Thymus (tissue), 11 donors: ENCODE data around the gene LRCH1. TPM values are rescaled to one million over a fixed set of nuclear protein-coding genes. Genes with fewer than 3 reads are reported as not detected.

ENCODE experiments used
- DNase-seq, 9 donors: peaks; one replicate each; pipeline ENCODE4 v3.0.0-alpha.2; 2013; ENCODE audit warnings: low spot score in 9 of 9, low read depth in 6 of 9, missing footprints in 1 of 9
- H3K27ac ChIP-seq, 2 donors: one replicate each; pipeline ENCODE4 v1.5.1; 2013; ENCODE audit warnings: control low read depth in 1 of 2, low read depth in 1 of 2, low read length in 1 of 2, mild to moderate bottlenecking in 1 of 2, moderate library complexity in 1 of 2
- H3K27me3 ChIP-seq, 2 donors: one replicate each; pipeline ENCODE4 v1.5.1; 2013; ENCODE audit warnings: low read length in 1 of 2; ENCODE audit not compliant: control insufficient read depth in 2 of 2, insufficient read depth in 1 of 2
- H3K36me3 ChIP-seq, 2 donors: one replicate each; pipeline ENCODE4 v1.5.1; 2013; ENCODE audit warnings: low read length in 1 of 2, mild to moderate bottlenecking in 1 of 2, moderate library complexity in 1 of 2; ENCODE audit not compliant: control insufficient read depth in 2 of 2, insufficient read depth in 2 of 2
- H3K4me1 ChIP-seq, 2 donors: one replicate each; pipeline ENCODE4 v1.5.1; 2013; ENCODE audit warnings: low read length in 2 of 2; ENCODE audit not compliant: control insufficient read depth in 2 of 2, insufficient read depth in 2 of 2
- H3K4me3 ChIP-seq, 2 donors: one replicate each; pipeline ENCODE4 v1.5.1; 2013; ENCODE audit warnings: low read length in 2 of 2, control low read depth in 1 of 2, mild to moderate bottlenecking in 1 of 2
- H3K9me3 ChIP-seq, 2 donors: one replicate each; pipeline ENCODE4 v1.5.1; 2013; ENCODE audit warnings: low read length in 1 of 2, mild to moderate bottlenecking in 1 of 2; ENCODE audit not compliant: control insufficient read depth in 2 of 2, insufficient read depth in 1 of 2
- WGBS: extraction: QIAGEN DNeasy Blood & Tissue Kit; methylation state at CpG from one replicate; pipeline ENCODE4 v1.1.7; 2013; 5-methylcytosine and 5-hydroxymethylcytosine counted together
- polyA plus RNA-seq: library from polyadenylated mRNA; stranded (reverse); fragments of 200-250 nt; gene quantifications from one replicate; pipeline ENCODE4 v1.2.3, GENCODE V29; 2013
- total RNA-seq: library from RNA; stranded (reverse); fragments of 120-200 nt; gene quantifications from one replicate; pipeline ENCODE4 v1.2.4, GENCODE V29; 2013
- donor health status: healthy.

Gene LRCH1
- total and polyA plus RNA-seq, 2 donors, result 9.1 to 13.7 TPM

GRCh38 chr13:46649816-46650215 is 96.8 kb downstream of the LRCH1 start:
- Histone ChIP-seq H3K9me3 (no peaks in the 10 kb centered on the region), H3K27ac (no peak overlapping the region), H3K27me3 (no peaks in the 10 kb centered on the region), H3K36me3 (peaks cover 6 to 7% of the 10 kb centered on the region in 2 donors), H3K4me1 (peaks cover 0 to 6% of the 10 kb centered on the region in 2 donors), H3K4me3 (no peak overlapping the region)
- WGBS, result 100% methylated on average over 1 of the region's 1 CpG
- no peak for DNase-seq

- peaks cover 0 to 5% of the 10 kb centered on the region in 2 donors for H3K4me1 ChIP-seq
- no peak overlapping the region for H3K4me3 ChIP-seq
- WGBS, result 97% methylated on average over 1 of the region's 1 CpG
- H3K27me3 ChIP-seq, result no peaks in the 10 kb centered on the region
- H3K27ac ChIP-seq, result peak overlapping the region; percentile 18 to 67
- DNase-seq, result no peak
- no peaks in the 10 kb centered on the region for H3K9me3 ChIP-seq
- peaks cover 6 to 7% of the 10 kb centered on the region in 2 donors for H3K36me3 ChIP-seq
Measured at GRCh38 chr13:46654951-46655350, 102.0 kb downstream of the LRCH1 start.

- Histone ChIP-seq H3K36me3 (peaks cover 6 to 7% of the 10 kb centered on the region in 2 donors), H3K4me1 (peaks cover 0 to 5% of the 10 kb centered on the region in 2 donors), H3K27ac (peak overlapping the region; percentile 67 to 73), H3K9me3 (no peaks in the 10 kb centered on the region), H3K4me3 (no peak overlapping the region), H3K27me3 (no peaks in the 10 kb centered on the region)
- WGBS, result 37% methylated on average over 8 of the region's 8 CpGs
- no peak for DNase-seq
Measured at GRCh38 chr13:46655377-46656180, 102.6 kb downstream of the LRCH1 start.

DNA sequence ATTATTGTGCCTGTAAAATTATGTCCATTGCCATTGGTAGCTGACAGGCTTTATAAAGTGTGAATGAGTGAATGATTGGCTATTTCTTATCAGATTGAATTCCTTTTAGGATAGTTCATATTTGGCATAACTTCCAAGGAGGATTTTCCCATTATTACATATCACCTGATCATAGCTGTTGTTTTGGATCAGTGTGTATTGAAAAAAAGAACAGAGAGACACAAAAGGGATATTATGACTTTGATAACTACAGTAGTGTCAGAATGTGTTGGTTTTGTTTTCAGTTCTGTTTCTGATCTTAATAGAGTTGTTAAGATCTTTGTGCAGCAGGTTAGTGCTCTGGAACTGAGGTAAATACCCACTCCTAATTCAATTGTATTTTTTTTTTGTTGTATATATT is 103.8 kb downstream of the LRCH1 start:
- Histone ChIP-seq H3K4me3 (no peak overlapping the region), H3K4me1 (peaks cover 0 to 5% of the 10 kb centered on the region in 2 donors), H3K27me3 (no peaks in the 10 kb centered on the region), H3K27ac (no peak overlapping the region), H3K36me3 (peaks cover 0 to 6% of the 10 kb centered on the region in 2 donors), H3K9me3 (no peaks in the 10 kb centered on the region)
- DNase-seq, result no peak

GRCh38 chr13:46659413-46660065 is 106.6 kb downstream of the LRCH1 start:
- no peak for DNase-seq
- no peaks in the 10 kb centered on the region for H3K9me3 ChIP-seq
- 99% methylated on average over 6 of the region's 6 CpGs for WGBS
- no peaks in the 10 kb centered on the region for H3K36me3 ChIP-seq
- no peak overlapping the region for H3K4me3 ChIP-seq
- H3K4me1 ChIP-seq, result peaks cover 0 to 5% of the 10 kb centered on the region in 2 donors
- H3K27me3 ChIP-seq, result no peaks in the 10 kb centered on the region
- no peak overlapping the region for H3K27ac ChIP-seq

GRCh38 chr13:46660416-46660815 is 107.4 kb downstream of the LRCH1 start:
- H3K36me3 ChIP-seq, result no peaks in the 10 kb centered on the region
- peaks cover 0 to 6% of the 10 kb centered on the region in 2 donors for H3K4me1 ChIP-seq
- H3K27ac ChIP-seq, result no peak overlapping the region
- no peak overlapping the region for H3K4me3 ChIP-seq
- 79% methylated on average over 3 of the region's 3 CpGs for WGBS
- no peak for DNase-seq
- H3K27me3 ChIP-seq, result no peaks in the 10 kb centered on the region
- no peaks in the 10 kb centered on the region for H3K9me3 ChIP-seq

DNA sequence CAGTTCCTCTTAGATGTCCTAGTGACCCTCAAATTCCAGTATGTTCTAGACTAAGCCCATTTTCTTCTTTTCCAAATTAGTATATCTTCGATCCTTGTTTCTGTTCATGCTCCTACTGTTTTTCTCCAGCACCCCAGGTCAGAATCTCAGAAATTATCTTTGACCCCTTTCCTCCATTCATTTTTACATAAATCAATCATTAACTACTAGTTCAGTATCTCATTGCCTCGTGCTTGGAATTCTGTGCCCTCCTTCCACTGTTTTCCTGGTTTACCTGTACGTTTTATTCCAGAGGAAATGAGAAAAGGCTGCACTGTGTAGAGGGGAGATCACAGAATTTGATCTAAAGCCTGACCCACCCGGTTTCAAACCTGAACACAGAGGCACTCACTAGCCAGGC is 107.9 kb downstream of the LRCH1 start:
- WGBS, result 96% methylated on average over 4 of the region's 4 CpGs
- Histone ChIP-seq H3K4me1 (peaks cover 0 to 7% of the 10 kb centered on the region in 2 donors), H3K4me3 (no peak overlapping the region), H3K36me3 (no peaks in the 10 kb centered on the region), H3K27me3 (no peaks in the 10 kb centered on the region), H3K9me3 (no peaks in the 10 kb centered on the region), H3K27ac (peak overlapping the region in 1 of 2 donors; percentile 21)
- no peak for DNase-seq

- Histone ChIP-seq H3K27me3 (no peaks in the 10 kb centered on the region), H3K4me3 (no peak overlapping the region), H3K4me1 (peaks cover 4 to 14% of the 10 kb centered on the region in 2 donors), H3K36me3 (peaks cover 0 to 3% of the 10 kb centered on the region in 2 donors), H3K9me3 (no peaks in the 10 kb centered on the region), H3K27ac (no peak overlapping the region)
- no peak for DNase-seq
- 94% methylated on average over 3 of the region's 3 CpGs for WGBS
Measured at GRCh38 chr13:46662690-46663089, 109.7 kb downstream of the LRCH1 start.
